H1 (cell line): Measurements from ENCODE around the gene SLC6A19. TPM values are rescaled to one million over a fixed set of nuclear protein-coding genes. Genes with fewer than 3 reads are reported as not detected.

ENCODE experiments used
- CREB1 ChIP-seq: IDR thresholded peaks from 2 replicates; pipeline ENCODE4 v1.6.1; 2012; ENCODE audit warnings: inconsistent platforms
- EP300 ChIP-seq, 2 experiments: IDR thresholded peaks; 1 replicate in 1 of 2; 2 replicates in 1 of 2; pipeline ENCODE4 v1.6.1; 2011 to 2012; ENCODE audit warnings: low read depth in 2 of 2, low read length in 2 of 2, mild to moderate bottlenecking in 2 of 2, borderline replicate concordance in 1 of 2, inconsistent platforms in 1 of 2, moderate library complexity in 1 of 2
- FOSL1 ChIP-seq: IDR thresholded peaks from 2 replicates; pipeline ENCODE4 v1.6.1; 2011; ENCODE audit warnings: mild to moderate bottlenecking, low read depth, low read length, moderate library complexity; ENCODE audit not compliant: insufficient read depth
- GTF2F1 ChIP-seq: IDR thresholded peaks from 2 replicates; pipeline ENCODE4 v1.6.1; 2012; ENCODE audit warnings: low read depth, low read length, improper control_type of control experiment, borderline replicate concordance
- RFX5 ChIP-seq: IDR thresholded peaks from 2 replicates; pipeline ENCODE4 v1.6.1; 2011; ENCODE audit warnings: low read depth, low read length, improper control_type of control experiment, borderline replicate concordance
- SIX5 ChIP-seq: IDR thresholded peaks from 2 replicates; pipeline ENCODE4 v1.6.1; 2011; ENCODE audit warnings: mild to moderate bottlenecking, low read depth, low read length
- TAF1 ChIP-seq: IDR thresholded peaks from 2 replicates; pipeline ENCODE4 v1.6.1; 2011; ENCODE audit warnings: mild to moderate bottlenecking, low read depth, low read length
- ZNF274 ChIP-seq: IDR thresholded peaks from 2 replicates; pipeline ENCODE4 v1.7.0; 2012; ENCODE audit warnings: low read length, borderline replicate concordance; ENCODE audit errors: extremely low read depth
- polyA plus RNA-seq, 7 experiments: library from polyadenylated mRNA; depleted of rRNA in 3 of 7; stranded (reverse) in 5 of 7; unstranded in 2 of 7; fragments of >200 nt in 5 of 7; fragments of 200-250 nt in 2 of 7; gene quantifications; 1 replicate in 5 of 7; 2 replicates in 1 of 7; 4 replicates in 1 of 7; pipeline versions ENCODE4 v1.2.1 to v1.2.3, GENCODE V29; 2011 to 2013; ENCODE audit warnings: missing spikeins in 2 of 7, mixed read lengths in 2 of 7
- total RNA-seq: library from RNA; stranded (reverse); fragmentation: NEBNext Ultra II Directional; extraction: Animal tissue kit (Norgen Biotek cat#: 25700); gene quantifications from 2 replicates; pipeline ENCODE4 v1.2.1, GENCODE V29; 2021
- TF ChIP-seq, protein P1 (sequence below): fragments of 300-600 bp; sonication (generic); IDR thresholded peaks from 2 replicates; pipeline ENCODE4 v1.7.1; 2012; ENCODE audit warnings: low read length, moderate library complexity, mild to moderate bottlenecking, inconsistent platforms; ENCODE audit not compliant: insufficient replicate concordance
- TF ChIP-seq, protein P2 (sequence below): IDR thresholded peaks from 2 replicates; pipeline ENCODE4 v1.6.1; 2011; ENCODE audit warnings: low read length, improper control_type of control experiment
- TF ChIP-seq, protein P3 (sequence below): IDR thresholded peaks from 2 replicates; pipeline ENCODE4 v1.6.1; 2011; ENCODE audit warnings: low read depth, mild to moderate bottlenecking, low read length; ENCODE audit not compliant: insufficient read depth

Gene SLC6A19
- total and polyA plus RNA-seq, 2 of the 8 experiments (the other 6 are each of a cell fraction or from before 2014, with no cell fraction given) = 0.02 TPM; not detected in 1

DNA sequence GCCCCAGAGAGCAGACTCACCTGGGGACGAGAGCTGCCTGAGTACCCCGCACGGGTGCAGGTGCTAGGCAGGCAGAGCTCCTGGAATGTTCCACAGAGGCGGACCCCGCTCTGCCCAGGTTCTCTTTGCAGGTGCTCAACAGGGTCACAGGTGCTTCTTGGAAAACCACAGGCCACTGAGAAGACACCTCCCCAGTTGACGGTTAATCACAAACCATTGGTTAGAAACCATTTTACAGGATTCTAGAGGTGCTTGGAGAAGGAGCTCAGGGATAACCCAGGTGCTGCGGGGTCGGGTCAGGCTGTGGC, 17.3 kb upstream of the SLC6A19 start (continued):
- TF ChIP-seq, protein P1, sequence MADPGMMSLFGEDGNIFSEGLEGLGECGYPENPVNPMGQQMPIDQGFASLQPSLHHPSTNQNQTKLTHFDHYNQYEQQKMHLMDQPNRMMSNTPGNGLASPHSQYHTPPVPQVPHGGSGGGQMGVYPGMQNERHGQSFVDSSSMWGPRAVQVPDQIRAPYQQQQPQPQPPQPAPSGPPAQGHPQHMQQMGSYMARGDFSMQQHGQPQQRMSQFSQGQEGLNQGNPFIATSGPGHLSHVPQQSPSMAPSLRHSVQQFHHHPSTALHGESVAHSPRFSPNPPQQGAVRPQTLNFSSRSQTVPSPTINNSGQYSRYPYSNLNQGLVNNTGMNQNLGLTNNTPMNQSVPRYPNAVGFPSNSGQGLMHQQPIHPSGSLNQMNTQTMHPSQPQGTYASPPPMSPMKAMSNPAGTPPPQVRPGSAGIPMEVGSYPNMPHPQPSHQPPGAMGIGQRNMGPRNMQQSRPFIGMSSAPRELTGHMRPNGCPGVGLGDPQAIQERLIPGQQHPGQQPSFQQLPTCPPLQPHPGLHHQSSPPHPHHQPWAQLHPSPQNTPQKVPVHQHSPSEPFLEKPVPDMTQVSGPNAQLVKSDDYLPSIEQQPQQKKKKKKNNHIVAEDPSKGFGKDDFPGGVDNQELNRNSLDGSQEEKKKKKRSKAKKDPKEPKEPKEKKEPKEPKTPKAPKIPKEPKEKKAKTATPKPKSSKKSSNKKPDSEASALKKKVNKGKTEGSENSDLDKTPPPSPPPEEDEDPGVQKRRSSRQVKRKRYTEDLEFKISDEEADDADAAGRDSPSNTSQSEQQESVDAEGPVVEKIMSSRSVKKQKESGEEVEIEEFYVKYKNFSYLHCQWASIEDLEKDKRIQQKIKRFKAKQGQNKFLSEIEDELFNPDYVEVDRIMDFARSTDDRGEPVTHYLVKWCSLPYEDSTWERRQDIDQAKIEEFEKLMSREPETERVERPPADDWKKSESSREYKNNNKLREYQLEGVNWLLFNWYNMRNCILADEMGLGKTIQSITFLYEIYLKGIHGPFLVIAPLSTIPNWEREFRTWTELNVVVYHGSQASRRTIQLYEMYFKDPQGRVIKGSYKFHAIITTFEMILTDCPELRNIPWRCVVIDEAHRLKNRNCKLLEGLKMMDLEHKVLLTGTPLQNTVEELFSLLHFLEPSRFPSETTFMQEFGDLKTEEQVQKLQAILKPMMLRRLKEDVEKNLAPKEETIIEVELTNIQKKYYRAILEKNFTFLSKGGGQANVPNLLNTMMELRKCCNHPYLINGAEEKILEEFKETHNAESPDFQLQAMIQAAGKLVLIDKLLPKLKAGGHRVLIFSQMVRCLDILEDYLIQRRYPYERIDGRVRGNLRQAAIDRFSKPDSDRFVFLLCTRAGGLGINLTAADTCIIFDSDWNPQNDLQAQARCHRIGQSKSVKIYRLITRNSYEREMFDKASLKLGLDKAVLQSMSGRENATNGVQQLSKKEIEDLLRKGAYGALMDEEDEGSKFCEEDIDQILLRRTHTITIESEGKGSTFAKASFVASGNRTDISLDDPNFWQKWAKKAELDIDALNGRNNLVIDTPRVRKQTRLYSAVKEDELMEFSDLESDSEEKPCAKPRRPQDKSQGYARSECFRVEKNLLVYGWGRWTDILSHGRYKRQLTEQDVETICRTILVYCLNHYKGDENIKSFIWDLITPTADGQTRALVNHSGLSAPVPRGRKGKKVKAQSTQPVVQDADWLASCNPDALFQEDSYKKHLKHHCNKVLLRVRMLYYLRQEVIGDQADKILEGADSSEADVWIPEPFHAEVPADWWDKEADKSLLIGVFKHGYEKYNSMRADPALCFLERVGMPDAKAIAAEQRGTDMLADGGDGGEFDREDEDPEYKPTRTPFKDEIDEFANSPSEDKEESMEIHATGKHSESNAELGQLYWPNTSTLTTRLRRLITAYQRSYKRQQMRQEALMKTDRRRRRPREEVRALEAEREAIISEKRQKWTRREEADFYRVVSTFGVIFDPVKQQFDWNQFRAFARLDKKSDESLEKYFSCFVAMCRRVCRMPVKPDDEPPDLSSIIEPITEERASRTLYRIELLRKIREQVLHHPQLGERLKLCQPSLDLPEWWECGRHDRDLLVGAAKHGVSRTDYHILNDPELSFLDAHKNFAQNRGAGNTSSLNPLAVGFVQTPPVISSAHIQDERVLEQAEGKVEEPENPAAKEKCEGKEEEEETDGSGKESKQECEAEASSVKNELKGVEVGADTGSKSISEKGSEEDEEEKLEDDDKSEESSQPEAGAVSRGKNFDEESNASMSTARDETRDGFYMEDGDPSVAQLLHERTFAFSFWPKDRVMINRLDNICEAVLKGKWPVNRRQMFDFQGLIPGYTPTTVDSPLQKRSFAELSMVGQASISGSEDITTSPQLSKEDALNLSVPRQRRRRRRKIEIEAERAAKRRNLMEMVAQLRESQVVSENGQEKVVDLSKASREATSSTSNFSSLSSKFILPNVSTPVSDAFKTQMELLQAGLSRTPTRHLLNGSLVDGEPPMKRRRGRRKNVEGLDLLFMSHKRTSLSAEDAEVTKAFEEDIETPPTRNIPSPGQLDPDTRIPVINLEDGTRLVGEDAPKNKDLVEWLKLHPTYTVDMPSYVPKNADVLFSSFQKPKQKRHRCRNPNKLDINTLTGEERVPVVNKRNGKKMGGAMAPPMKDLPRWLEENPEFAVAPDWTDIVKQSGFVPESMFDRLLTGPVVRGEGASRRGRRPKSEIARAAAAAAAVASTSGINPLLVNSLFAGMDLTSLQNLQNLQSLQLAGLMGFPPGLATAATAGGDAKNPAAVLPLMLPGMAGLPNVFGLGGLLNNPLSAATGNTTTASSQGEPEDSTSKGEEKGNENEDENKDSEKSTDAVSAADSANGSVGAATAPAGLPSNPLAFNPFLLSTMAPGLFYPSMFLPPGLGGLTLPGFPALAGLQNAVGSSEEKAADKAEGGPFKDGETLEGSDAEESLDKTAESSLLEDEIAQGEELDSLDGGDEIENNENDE = no peak
- TF ChIP-seq, protein P2, sequence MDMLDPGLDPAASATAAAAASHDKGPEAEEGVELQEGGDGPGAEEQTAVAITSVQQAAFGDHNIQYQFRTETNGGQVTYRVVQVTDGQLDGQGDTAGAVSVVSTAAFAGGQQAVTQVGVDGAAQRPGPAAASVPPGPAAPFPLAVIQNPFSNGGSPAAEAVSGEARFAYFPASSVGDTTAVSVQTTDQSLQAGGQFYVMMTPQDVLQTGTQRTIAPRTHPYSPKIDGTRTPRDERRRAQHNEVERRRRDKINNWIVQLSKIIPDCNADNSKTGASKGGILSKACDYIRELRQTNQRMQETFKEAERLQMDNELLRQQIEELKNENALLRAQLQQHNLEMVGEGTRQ = no peak
- TF ChIP-seq, protein P3, sequence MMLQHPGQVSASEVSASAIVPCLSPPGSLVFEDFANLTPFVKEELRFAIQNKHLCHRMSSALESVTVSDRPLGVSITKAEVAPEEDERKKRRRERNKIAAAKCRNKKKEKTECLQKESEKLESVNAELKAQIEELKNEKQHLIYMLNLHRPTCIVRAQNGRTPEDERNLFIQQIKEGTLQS = no peak
- TF ChIP-seq EP300 (IDR thresholded peaks at IDR 0.05; ENCODE audit: borderline replicate concordance in 1 of 2, low read depth in 2 of 2, low read length in 2 of 2) (no peak), CREB1 (no peak), TAF1 (no peak), RFX5 (no peak), FOSL1 (no peak), GTF2F1 (no peak), SIX5 (no peak), ZNF274 (no peak)
